Sigmoid colon (tissue), 7 donors: ENCODE results near the gene P3H2. TPM values are rescaled to one million over a fixed set of nuclear protein-coding genes. Genes with fewer than 3 reads are reported as not detected.

Experiments used
- DNase-seq: peaks from one replicate; pipeline ENCODE4 v3.0.0-alpha.2; 2019
- H3K27ac ChIP-seq, 4 donors: fragments of 200-600 bp; sonication (generic); one replicate each; pipeline ENCODE4 v1.5.1; 2016 to 2019; ENCODE audit warnings: mild to moderate bottlenecking in 1 of 4
- H3K27me3 ChIP-seq, 3 donors: fragments of 200-600 bp; sonication (generic); one replicate each; pipeline ENCODE4 v1.5.1; 2019; ENCODE audit warnings: mild to moderate bottlenecking in 1 of 3
- H3K36me3 ChIP-seq, 4 donors: fragments of 200-600 bp; sonication (generic); one replicate each; pipeline ENCODE4 v1.5.1; 2016 to 2019
- H3K4me1 ChIP-seq, 4 donors: fragments of 200-600 bp; sonication (generic); one replicate each; pipeline ENCODE4 v1.5.1; 2017 to 2019
- H3K4me3 ChIP-seq, 4 donors: fragments of 200-600 bp; sonication (generic); one replicate each; pipeline ENCODE4 v1.5.1; 2017 to 2019; ENCODE audit warnings: mild to moderate bottlenecking in 2 of 4, moderate library complexity in 1 of 4
- H3K9me3 ChIP-seq, 4 donors: fragments of 200-600 bp in 3 of 4; sonication (generic) in 3 of 4; one replicate each; pipeline versions ENCODE4 v1.5.1 to v1.6.1; 2013 to 2019
- EP300 ChIP-seq, 4 donors: sonication (generic); formaldehyde crosslinking; IDR thresholded peaks; one replicate each; pipeline ENCODE4 v1.6.1; 2017; ENCODE audit warnings: antibody characterized with exemption in 4 of 4
- POLR2A ChIP-seq, 2 donors: fragments of 450-650 bp; IDR thresholded peaks; one replicate each; pipeline ENCODE4 v1.6.1; 2016; ENCODE audit warnings: antibody characterized with exemption in 2 of 2, mild to moderate bottlenecking in 2 of 2, moderate library complexity in 2 of 2
- POLR2AphosphoS5 ChIP-seq, 4 donors: sonication (generic); formaldehyde crosslinking; IDR thresholded peaks; one replicate each; pipeline ENCODE4 v1.6.1; 2017; ENCODE audit warnings: antibody characterized with exemption in 4 of 4
- WGBS, 2 donors: extraction: QIAGEN DNeasy Blood & Tissue Kit; methylation state at CpG; one replicate each; pipeline ENCODE4 v1.1.7; 2013; 5-methylcytosine and 5-hydroxymethylcytosine counted together
- intact Hi-C: fragments of 100-400 bp; cut with DNase I; formaldehyde crosslinking; loops from one replicate; pipeline ENCODE4 v1.15.1; 2023
- polyA plus RNA-seq, 3 donors: library from polyadenylated mRNA; stranded (reverse); fragments of 200-250 nt; gene quantifications; one replicate each; pipeline ENCODE4 v1.2.3, GENCODE V29; 2013
- total RNA-seq, 4 donors: library from RNA; depleted of rRNA; stranded (reverse); fragments of >200 nt; gene quantifications; one replicate each; pipeline ENCODE4 v1.1.0, GENCODE V29; 2016
- TF ChIP-seq, protein P1 (sequence below), 4 experiments: fragments of 450-650 bp in 3 of 4; fragments of 200-600 bp in 1 of 4; IDR thresholded peaks; one replicate each; pipeline ENCODE4 v1.5.1; 2016 to 2019; ENCODE audit warnings: antibody characterized with exemption in 4 of 4, mild to moderate bottlenecking in 3 of 4, moderate library complexity in 2 of 4
- donor health status: healthy with polysubstance abuse.
- donor health status: Bipolar disorder and iron deficiency.
- donor health status: healthy.

Gene P3H2
- total and polyA plus RNA-seq, 7 donors: 1.8 to 41.7 (median 29.6) TPM

GRCh38 chr3:190131329-190131728 lies 10.6 kb upstream of the P3H2 start:
- 50 to 52% methylated on average over 4 of the region's 4 CpGs for WGBS, 2 donors
- no peak for DNase-seq
- Histone ChIP-seq H3K27ac (no peak overlapping the region), H3K36me3 (no peaks in the 10 kb centered on the region), H3K4me3 (no peak overlapping the region), H3K9me3 (no peaks in the 10 kb centered on the region), H3K27me3 (no peaks in the 10 kb centered on the region), H3K4me1 (no peaks in the 10 kb centered on the region)
- no peak for TF ChIP-seq POLR2A (IDR thresholded peaks at IDR 0.05)
- no peak for TF ChIP-seq EP300 (IDR thresholded peaks at IDR 0.05)
- TF ChIP-seq POLR2AphosphoS5 (IDR thresholded peaks at IDR 0.05): no peak
- TF ChIP-seq, protein P1, sequence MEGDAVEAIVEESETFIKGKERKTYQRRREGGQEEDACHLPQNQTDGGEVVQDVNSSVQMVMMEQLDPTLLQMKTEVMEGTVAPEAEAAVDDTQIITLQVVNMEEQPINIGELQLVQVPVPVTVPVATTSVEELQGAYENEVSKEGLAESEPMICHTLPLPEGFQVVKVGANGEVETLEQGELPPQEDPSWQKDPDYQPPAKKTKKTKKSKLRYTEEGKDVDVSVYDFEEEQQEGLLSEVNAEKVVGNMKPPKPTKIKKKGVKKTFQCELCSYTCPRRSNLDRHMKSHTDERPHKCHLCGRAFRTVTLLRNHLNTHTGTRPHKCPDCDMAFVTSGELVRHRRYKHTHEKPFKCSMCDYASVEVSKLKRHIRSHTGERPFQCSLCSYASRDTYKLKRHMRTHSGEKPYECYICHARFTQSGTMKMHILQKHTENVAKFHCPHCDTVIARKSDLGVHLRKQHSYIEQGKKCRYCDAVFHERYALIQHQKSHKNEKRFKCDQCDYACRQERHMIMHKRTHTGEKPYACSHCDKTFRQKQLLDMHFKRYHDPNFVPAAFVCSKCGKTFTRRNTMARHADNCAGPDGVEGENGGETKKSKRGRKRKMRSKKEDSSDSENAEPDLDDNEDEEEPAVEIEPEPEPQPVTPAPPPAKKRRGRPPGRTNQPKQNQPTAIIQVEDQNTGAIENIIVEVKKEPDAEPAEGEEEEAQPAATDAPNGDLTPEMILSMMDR (IDR thresholded peaks at IDR 0.05): no peak
- intact Hi-C loops: no loop called here

GRCh38 chr3:190130696-190131095 lies 10.0 kb upstream of the P3H2 start:
- Histone ChIP-seq H3K27me3 (no peaks in the 10 kb centered on the region), H3K4me3 (no peak overlapping the region), H3K4me1 (no peaks in the 10 kb centered on the region), H3K9me3 (no peaks in the 10 kb centered on the region), H3K36me3 (no peaks in the 10 kb centered on the region), H3K27ac (no peak overlapping the region)
- intact Hi-C loops: no loop called here
- WGBS, 2 donors: 81 to 85% methylated on average over 6 of the region's 6 CpGs
- TF ChIP-seq, protein P1 (IDR thresholded peaks at IDR 0.05): no peak
- TF ChIP-seq EP300 (IDR thresholded peaks at IDR 0.05): no peak
- DNase-seq: no peak

DNA sequence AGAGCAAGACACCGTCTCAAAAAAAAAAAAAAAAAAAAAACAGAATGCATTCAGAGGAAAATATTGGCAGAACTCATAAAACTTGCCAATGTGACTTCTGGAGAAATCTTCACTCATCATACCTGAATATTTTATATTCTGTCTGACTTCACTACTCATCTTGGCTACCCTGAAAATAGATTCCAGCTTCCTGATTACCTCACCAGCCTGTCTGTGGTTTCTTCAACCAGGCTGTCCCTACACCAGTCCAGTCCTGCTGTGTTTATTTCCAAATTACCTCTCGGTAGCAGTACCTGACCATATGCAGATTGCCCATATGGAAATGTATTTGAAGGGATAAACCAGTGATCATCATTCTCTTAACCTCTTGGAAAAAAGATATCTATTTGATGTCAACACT lies 9.3 kb upstream of the P3H2 start:
- H3K4me3 ChIP-seq: no peak overlapping the region
- H3K27me3 ChIP-seq: no peaks in the 10 kb centered on the region
- H3K9me3 ChIP-seq: no peaks in the 10 kb centered on the region
- WGBS, 2 donors: 86 to 93% methylated on average over 2 of the region's 2 CpGs
- H3K4me1 ChIP-seq: no peaks in the 10 kb centered on the region
- no peaks in the 10 kb centered on the region for H3K36me3 ChIP-seq
- no peak overlapping the region for H3K27ac ChIP-seq
- intact Hi-C loops: no loop called here
- TF ChIP-seq EP300 (IDR thresholded peaks at IDR 0.05) (no peak), POLR2A (IDR thresholded peaks at IDR 0.05) (no peak), POLR2AphosphoS5 (IDR thresholded peaks at IDR 0.05) (no peak)
- TF ChIP-seq, protein P1 (IDR thresholded peaks at IDR 0.05): no peak
- no peak for DNase-seq

DNA sequence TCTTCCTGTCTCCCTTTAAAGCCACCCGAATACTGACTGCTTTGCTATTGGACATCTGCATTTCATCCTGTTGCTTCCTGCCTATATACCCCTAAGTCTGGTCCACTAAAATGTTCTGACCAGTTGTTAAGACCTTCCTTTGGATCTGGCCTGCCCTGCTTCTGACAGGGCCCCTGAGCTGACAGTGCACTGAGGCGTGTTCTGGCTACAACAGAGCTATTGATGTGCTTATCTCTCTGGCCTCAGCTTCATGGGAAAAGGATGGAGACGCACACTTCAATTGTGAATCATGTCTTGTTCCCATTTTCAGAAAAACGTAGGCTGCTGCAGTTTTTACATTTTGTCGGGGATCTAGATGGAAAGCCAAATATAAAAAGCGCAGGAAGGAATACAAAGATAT lies 7.1 kb upstream of the P3H2 start:
- intact Hi-C loops: loop anchor here (5.0 to 10.0 kb wide), 2 partner anchors 197 to 400 kb away; partner anchors contain the start of gene CLDN1
- H3K27ac ChIP-seq: no peak overlapping the region
- H3K9me3 ChIP-seq: no peaks in the 10 kb centered on the region
- H3K27me3 ChIP-seq: no peaks in the 10 kb centered on the region
- 93 to 94% methylated on average over 6 of the region's 6 CpGs for WGBS, 2 donors
- TF ChIP-seq, protein P1 (IDR thresholded peaks at IDR 0.05): no peak
- TF ChIP-seq POLR2A (IDR thresholded peaks at IDR 0.05) (no peak), EP300 (IDR thresholded peaks at IDR 0.05) (no peak), POLR2AphosphoS5 (IDR thresholded peaks at IDR 0.05) (no peak)
- no peaks in the 10 kb centered on the region for H3K36me3 ChIP-seq
- H3K4me3 ChIP-seq: no peak overlapping the region
- no peak for DNase-seq
- H3K4me1 ChIP-seq: no peaks in the 10 kb centered on the region

GRCh38 chr3:190127195-190127594 lies 6.5 kb upstream of the P3H2 start:
- WGBS, 2 donors: 30 to 76% methylated on average over 1 of the region's 1 CpG

More at GRCh38 chr3:190127195-190127594, 6.5 kb upstream of the P3H2 start:
- DNase-seq: no peak
- H3K9me3 ChIP-seq: no peaks in the 10 kb centered on the region
- no peak overlapping the region for H3K27ac ChIP-seq
- no peaks in the 10 kb centered on the region for H3K27me3 ChIP-seq
- intact Hi-C loops: loop anchor here (5.0 to 10.0 kb wide), 2 partner anchors 198 to 400 kb away; partner anchors contain the start of gene CLDN1
- no peak for TF ChIP-seq POLR2A (IDR thresholded peaks at IDR 0.05)
- TF ChIP-seq EP300 (IDR thresholded peaks at IDR 0.05): no peak
- TF ChIP-seq, protein P1 (IDR thresholded peaks at IDR 0.05): no peak
- TF ChIP-seq POLR2AphosphoS5 (IDR thresholded peaks at IDR 0.05): no peak
- H3K4me3 ChIP-seq: no peak overlapping the region
- no peaks in the 10 kb centered on the region for H3K36me3 ChIP-seq
- H3K4me1 ChIP-seq: peaks cover 0 to 1% (median 0%) of the 10 kb centered on the region in 4 donors
